Measurements from ENCODE around the gene C1orf232. TPM values are rescaled to one million over a fixed set of nuclear protein-coding genes. Genes with fewer than 3 reads are reported as not detected.

The C1orf232 gene
- total and polyA plus RNA-seq, 9 of the 15 experiments (the other 6 are each of a cell fraction or from before 2014, with no cell fraction given) = not detected

GRCh38 chr1:26132834-26133167 lies 36.0 kb downstream of the C1orf232 start:
- CTCF ChIA-PET (ENCODE audit: low intra/inter-chr PET ratio) = no interaction called here
- in situ Hi-C loops (cut with MboI) = no loop called here
- 86% methylated on average over 2 of the region's 2 CpGs for WGBS (ENCODE audit: insufficient coverage, low coverage, missing lambda C conversion rate)
- TF ChIP-seq ATF6 (CRISPR knock-in tag; IDR thresholded peaks at IDR 0.05) (no peak), NELFE (IDR thresholded peaks at IDR 0.05; ENCODE audit: insufficient read depth, insufficient read length) (no peak), ZBTB33 (CRISPR knock-in tag; IDR thresholded peaks at IDR 0.05) (0 out of 2 replicates have a peak, but pooled peaks have one; percentile 37), CEBPG (CRISPR knock-in tag; IDR thresholded peaks at IDR 0.05) (0 out of 2 replicates have a peak, but pooled peaks have one; percentile 22), CEBPG (tag; conservative IDR thresholded peaks at IDR 0.05 in 1 of 2, IDR thresholded peaks at IDR 0.05 in 1 of 2) (no peak), FOXA3 (CRISPR knock-in tag; conservative IDR thresholded peaks at IDR 0.05 in 1 of 2, IDR thresholded peaks at IDR 0.05 in 1 of 2) (0 out of 4 replicates have a peak, but pooled peaks of 1 of the 2 experiments have one; percentile 58), ZNF511 (CRISPR knock-in tag; IDR thresholded peaks at IDR 0.05) (no peak), EWSR1 (IDR thresholded peaks at IDR 0.05; ENCODE audit: borderline replicate concordance, low read depth, partially characterized antibody) (no peak), ZNF41 (CRISPR knock-in tag; conservative IDR thresholded peaks at IDR 0.05) (no peak), ATF1 (CRISPR knock-in tag; IDR thresholded peaks at IDR 0.05) (no peak), ATF1 (tag; IDR thresholded peaks at IDR 0.05) (no peak), JUN (IDR thresholded peaks at IDR 0.05; ENCODE audit: borderline replicate concordance, low read depth, low read length) (no peak), JUN (CRISPR knock-in tag; IDR thresholded peaks at IDR 0.05; ENCODE audit: borderline replicate concordance) (0 out of 2 replicates have a peak, but pooled peaks have one; percentile 55), MBD2 (IDR thresholded peaks at IDR 0.05; ENCODE audit: borderline replicate concordance, low read depth) (no peak), ZBTB5 (IDR thresholded peaks at IDR 0.05) (no peak), NR2C1 (IDR thresholded peaks at IDR 0.05) (no peak), NR2C1 (tag; IDR thresholded peaks at IDR 0.05) (no peak)

More at GRCh38 chr1:26132834-26133167, 36.0 kb downstream of the C1orf232 start:
- FAIRE-seq (no peak), DNase-seq (ENCODE audit: extremely low read depth in 1 of 4, low spot score in 3 of 4) (no peak), ATAC-seq (no peak)
- no peaks in the 10 kb centered on the region for H4K20me1 ChIP-seq (replicated peaks; ENCODE audit: control insufficient read depth, insufficient read depth, low read length)
- no peaks in the 10 kb centered on the region for H3K9me3 ChIP-seq (replicated peaks; ENCODE audit: control insufficient read depth, insufficient read depth, low read depth, low read length)
- H3K4me3 ChIP-seq = no peak overlapping the region
- H3K36me3 ChIP-seq (ENCODE audit: control insufficient read depth, insufficient read depth, low read length) = no peaks in the 10 kb centered on the region
- no peak overlapping the region; the same call in 1 of the 2 replicates for H3K4me2 ChIP-seq (ENCODE audit: insufficient read depth, low read length)
- H2AFZ ChIP-seq (ENCODE audit: low read depth, low read length) = peak overlapping the region; percentile 67
- no TSS peak for BruUV-seq (replicated peaks)
- POLR2A ChIA-PET = interaction anchor here (0.9 to 1.3 kb wide), 4 partner anchors 9 to 97 kb away, joined by 3 read pairs; no protein-coding TSS in a partner anchor
- H3K27me3 ChIP-seq (ENCODE audit: control insufficient read depth in 2 of 2, insufficient read depth in 2 of 2, low read length in 2 of 2) = no peaks in the 10 kb centered on the region
- peak overlapping the region; percentile 7; the same call in 1 of the 3 replicates for H3K27ac ChIP-seq (ENCODE audit: extremely low read depth, low read depth, low read length)
- intact Hi-C loops (cut with micrococcal nuclease) = no loop called here
- peaks cover 6% of the 10 kb centered on the region; the same call in 2 of the 3 replicates for H3K79me2 ChIP-seq (ENCODE audit: control insufficient read depth, insufficient read depth, low read length)
- no peaks in the 10 kb centered on the region for H3K9me1 ChIP-seq (ENCODE audit: control insufficient read depth, insufficient read depth, low read length)
- H3K4me1 ChIP-seq (replicated peaks in 1 of 2; ENCODE audit: control insufficient read depth in 2 of 2, insufficient read depth in 2 of 2, low read length in 2 of 2) = peaks cover 23 to 40% of the 10 kb centered on the region in 2 experiments
- peak overlapping the region in 1 of 2 experiments; percentile 69; a peak in 1 of 4 replicates for H3K9ac ChIP-seq (ENCODE audit: insufficient read depth in 1 of 2, low read depth in 2 of 2, low read length in 2 of 2)
